Measurements from ENCODE around the gene SNX7.

GRCh38 chr1:98644510-98644909, 17.0 kb upstream of the SNX7 start:
- TF ChIP-seq, protein P1, sequence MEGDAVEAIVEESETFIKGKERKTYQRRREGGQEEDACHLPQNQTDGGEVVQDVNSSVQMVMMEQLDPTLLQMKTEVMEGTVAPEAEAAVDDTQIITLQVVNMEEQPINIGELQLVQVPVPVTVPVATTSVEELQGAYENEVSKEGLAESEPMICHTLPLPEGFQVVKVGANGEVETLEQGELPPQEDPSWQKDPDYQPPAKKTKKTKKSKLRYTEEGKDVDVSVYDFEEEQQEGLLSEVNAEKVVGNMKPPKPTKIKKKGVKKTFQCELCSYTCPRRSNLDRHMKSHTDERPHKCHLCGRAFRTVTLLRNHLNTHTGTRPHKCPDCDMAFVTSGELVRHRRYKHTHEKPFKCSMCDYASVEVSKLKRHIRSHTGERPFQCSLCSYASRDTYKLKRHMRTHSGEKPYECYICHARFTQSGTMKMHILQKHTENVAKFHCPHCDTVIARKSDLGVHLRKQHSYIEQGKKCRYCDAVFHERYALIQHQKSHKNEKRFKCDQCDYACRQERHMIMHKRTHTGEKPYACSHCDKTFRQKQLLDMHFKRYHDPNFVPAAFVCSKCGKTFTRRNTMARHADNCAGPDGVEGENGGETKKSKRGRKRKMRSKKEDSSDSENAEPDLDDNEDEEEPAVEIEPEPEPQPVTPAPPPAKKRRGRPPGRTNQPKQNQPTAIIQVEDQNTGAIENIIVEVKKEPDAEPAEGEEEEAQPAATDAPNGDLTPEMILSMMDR (IDR thresholded peaks at IDR 0.05), result no peak
- TF ChIP-seq POLR2A (IDR thresholded peaks at IDR 0.05), result no peak
- TF ChIP-seq POLR2AphosphoS5 (IDR thresholded peaks at IDR 0.05), result no peak

All from breast epithelium (tissue), 3 donors.